Stimulated activated naive CD8-positive, alpha-beta T cell treated with anti-CD3 and anti-CD28 coated beads, Interleukin-15, amount 100 ng/mL, for 72 hours (primary cell): ENCODE data around the gene ITPKA.

Experiments used
- ATAC-seq: fragments of 150-1000 bp; cut with Tn5 transposase; 2 replicates; pipeline ENCODE4 v1.10.0; 2021; ENCODE audit warnings: mild to moderate bottlenecking, moderate library complexity
- DNase-seq, 2 donors: peaks; one replicate each; pipeline ENCODE4 v3.0.0; 2021 to 2022
- H3K27ac Mint-ChIP-seq, 2 donors: one replicate each; pipeline ENCODE4 v1.8.0; 2022; ENCODE audit warnings: mild to moderate bottlenecking in 2 of 2, mixed read lengths in 2 of 2, moderate library complexity in 2 of 2
- H3K27me3 Mint-ChIP-seq: one replicate; pipeline ENCODE4 v1.8.0; 2022; ENCODE audit warnings: mixed read lengths
- H3K4me1 Mint-ChIP-seq: one replicate; pipeline ENCODE4 v1.8.0; 2022; ENCODE audit warnings: mild to moderate bottlenecking, mixed read lengths
- H3K4me3 Mint-ChIP-seq, 2 donors: one replicate each; pipeline ENCODE4 v1.8.0; 2022; ENCODE audit warnings: mild to moderate bottlenecking in 2 of 2, mixed read lengths in 2 of 2, moderate library complexity in 1 of 2
- H3K9me3 Mint-ChIP-seq, 2 donors: one replicate each; pipeline ENCODE4 v1.8.0; 2022; ENCODE audit warnings: mixed read lengths in 2 of 2

Gene ITPKA

GRCh38 chr15:41512940-41513505, 19.3 kb downstream of the ITPKA start:
- Mint-ChIP-seq H3K27me3 (peaks cover 43% of the 10 kb centered on the region), H3K4me1 (peaks cover 28% of the 10 kb centered on the region), H3K4me3 (peak overlapping the region; percentile 68 to 90), H3K27ac (peak overlapping the region in 1 of 2 donors; percentile 83), H3K9me3 (no peaks in the 10 kb centered on the region)
- DNase-seq, result no peak
- peak; percentile 54 for ATAC-seq

GRCh38 chr15:41513506-41514227, 20.0 kb downstream of the ITPKA start, which contains the start of gene LTK:
TSS of gene LTK (minus strand) at chr15:41513827. CDS start at chr15:41513709, 118 bp downstream.
- Mint-ChIP-seq H3K27me3 (peaks cover 42% of the 10 kb centered on the region), H3K4me1 (peaks cover 28% of the 10 kb centered on the region), H3K4me3 (peak within 1 kb of the TSS; percentile 68 to 90), H3K27ac (peak within 1 kb of the TSS in 1 of 2 donors; percentile 83), H3K9me3 (no peaks in the 10 kb centered on the region)
- ATAC-seq (peak; percentile 52), DNase-seq (peak in 1 of 2 donors; percentile 31)

- H3K9me3 Mint-ChIP-seq, result no peaks in the 10 kb centered on the region
- no peak overlapping the region for H3K27ac Mint-ChIP-seq
- DNase-seq (no peak), ATAC-seq (no peak)
- no peak overlapping the region for H3K4me3 Mint-ChIP-seq
- peaks cover 15% of the 10 kb centered on the region for H3K4me1 Mint-ChIP-seq
- H3K27me3 Mint-ChIP-seq, result peaks cover 13% of the 10 kb centered on the region
These were observed 24.3 kb downstream of the ITPKA start for GRCh38 chr15:41517895-41518449.

GRCh38 chr15:41520636-41521035, 27.0 kb downstream of the ITPKA start:
- H3K4me3 Mint-ChIP-seq, result no peak overlapping the region
- no peak for ATAC-seq
- no peak overlapping the region for H3K27ac Mint-ChIP-seq
- no peaks in the 10 kb centered on the region for H3K27me3 Mint-ChIP-seq
- DNase-seq, result no peak
- no peaks in the 10 kb centered on the region for H3K9me3 Mint-ChIP-seq
- H3K4me1 Mint-ChIP-seq, result no peaks in the 10 kb centered on the region

GRCh38 chr15:41521614-41522013, 27.9 kb downstream of the ITPKA start:
- no peaks in the 10 kb centered on the region for H3K4me1 Mint-ChIP-seq
- no peak for DNase-seq
- no peak overlapping the region for H3K27ac Mint-ChIP-seq
- no peaks in the 10 kb centered on the region for H3K27me3 Mint-ChIP-seq
- no peaks in the 10 kb centered on the region for H3K9me3 Mint-ChIP-seq
- no peak for ATAC-seq
- H3K4me3 Mint-ChIP-seq, result no peak overlapping the region

- DNase-seq (no peak), ATAC-seq (no peak)
- Mint-ChIP-seq H3K27me3 (no peaks in the 10 kb centered on the region), H3K9me3 (no peaks in the 10 kb centered on the region), H3K27ac (no peak overlapping the region), H3K4me3 (no peak overlapping the region), H3K4me1 (no peaks in the 10 kb centered on the region)
These were observed 29.4 kb downstream of the ITPKA start for GRCh38 chr15:41523097-41523496.

GRCh38 chr15:41530363-41530956, 36.8 kb downstream of the ITPKA start:
- Mint-ChIP-seq H3K27ac (peak overlapping the region in 1 of 2 donors; percentile 67), H3K9me3 (no peaks in the 10 kb centered on the region), H3K4me1 (no peaks in the 10 kb centered on the region), H3K27me3 (no peaks in the 10 kb centered on the region), H3K4me3 (no peak overlapping the region)
- no peak for DNase-seq
- ATAC-seq, result no peak

GRCh38 chr15:41535544-41535943, 41.9 kb downstream of the ITPKA start:
- Mint-ChIP-seq H3K27me3 (no peaks in the 10 kb centered on the region), H3K9me3 (no peaks in the 10 kb centered on the region), H3K27ac (no peak overlapping the region), H3K4me1 (peaks cover 5% of the 10 kb centered on the region), H3K4me3 (no peak overlapping the region)
- DNase-seq, result no peak
- no peak for ATAC-seq

- Mint-ChIP-seq H3K4me1 (peaks cover 13% of the 10 kb centered on the region), H3K4me3 (no peak overlapping the region), H3K9me3 (no peaks in the 10 kb centered on the region), H3K27ac (no peak overlapping the region), H3K27me3 (no peaks in the 10 kb centered on the region)
- DNase-seq (no peak), ATAC-seq (no peak)
These were observed 43.2 kb downstream of the ITPKA start for GRCh38 chr15:41536866-41537265.

- Mint-ChIP-seq H3K27me3 (no peaks in the 10 kb centered on the region), H3K4me1 (peaks cover 26% of the 10 kb centered on the region), H3K9me3 (no peaks in the 10 kb centered on the region), H3K4me3 (peak overlapping the region; percentile 96 to 97), H3K27ac (peak overlapping the region; percentile 96)
- ATAC-seq (peak; percentile 13), DNase-seq (no peak)
These were observed 49.8 kb downstream of the ITPKA start for GRCh38 chr15:41543521-41543870.

- Mint-ChIP-seq H3K4me3 (peak overlapping the region; percentile 96 to 97), H3K4me1 (peaks cover 26% of the 10 kb centered on the region), H3K27me3 (no peaks in the 10 kb centered on the region), H3K9me3 (no peaks in the 10 kb centered on the region), H3K27ac (peak overlapping the region in 1 of 2 donors; percentile 96)
- DNase-seq (peak in 1 of 2 donors; percentile 21), ATAC-seq (peak; percentile 19)
These were observed 51.0 kb downstream of the ITPKA start for GRCh38 chr15:41544650-41545015.

- Mint-ChIP-seq H3K9me3 (no peaks in the 10 kb centered on the region), H3K27ac (peak overlapping the region in 1 of 2 donors; percentile 77), H3K27me3 (no peaks in the 10 kb centered on the region), H3K4me1 (peaks cover 26% of the 10 kb centered on the region), H3K4me3 (peak overlapping the region; percentile 96 to 97)
- no peak for ATAC-seq
- no peak for DNase-seq
These were observed 51.5 kb downstream of the ITPKA start for GRCh38 chr15:41545218-41545617.

- H3K9me3 Mint-ChIP-seq, result no peaks in the 10 kb centered on the region
- no peak overlapping the region for H3K27ac Mint-ChIP-seq
- no peak for ATAC-seq
- peaks cover 16% of the 10 kb centered on the region for H3K4me1 Mint-ChIP-seq
- no peak overlapping the region for H3K4me3 Mint-ChIP-seq
- no peak for DNase-seq
- H3K27me3 Mint-ChIP-seq, result no peaks in the 10 kb centered on the region
These were observed 53.4 kb downstream of the ITPKA start for GRCh38 chr15:41546851-41547786.

- Mint-ChIP-seq H3K9me3 (no peaks in the 10 kb centered on the region), H3K27me3 (no peaks in the 10 kb centered on the region), H3K27ac (no peak overlapping the region), H3K4me3 (no peak overlapping the region), H3K4me1 (peaks cover under 1% of the 10 kb centered on the region)
- ATAC-seq (no peak), DNase-seq (no peak)
These were observed 56.5 kb downstream of the ITPKA start for GRCh38 chr15:41550066-41550775.
